Measurements from ENCODE around the gene LRRC25. TPM values are rescaled to one million over a fixed set of nuclear protein-coding genes. Genes with fewer than 3 reads are reported as not detected.
"Not testable (repeated sequence)": the region's sequence is repeated elsewhere in the genome, so short reads cannot be mapped to it uniquely, and the experiment has no call there.

The LRRC25 gene
- polyA plus RNA-seq, 4 donors: 1.0 to 1.3 (median 1.2) TPM

- DNase-seq (ENCODE audit: low read depth in 4 of 4, low spot score in 3 of 4): no peak
Measured at GRCh38 chr19:18385675-18386542, 11.5 kb downstream of the LRRC25 start, which contains the start of gene GDF15. Gene GDF15 (plus strand): TSS chr19:18386158. CDS start chr19:18386190, 32 bp downstream.

- no peak for DNase-seq (ENCODE audit: low read depth in 4 of 4, low spot score in 3 of 4)
Measured at GRCh38 chr19:18385359-18385674, 12.1 kb downstream of the LRRC25 start.

- DNase-seq (ENCODE audit: low read depth in 4 of 4, low spot score in 3 of 4): no peak
Measured at GRCh38 chr19:18384775-18385174, 12.6 kb downstream of the LRRC25 start.

- not testable (repeated sequence) for DNase-seq (ENCODE audit: low read depth in 4 of 4, low spot score in 3 of 4)
Measured at GRCh38 chr19:18383622-18384021, 13.8 kb downstream of the LRRC25 start.

GRCh38 chr19:18380843-18381242, 16.6 kb downstream of the LRRC25 start:
- DNase-seq (ENCODE audit: low read depth in 4 of 4, low spot score in 3 of 4): no peak

GRCh38 chr19:18379803-18380747, 17.3 kb downstream of the LRRC25 start:
- DNase-seq (ENCODE audit: low read depth in 4 of 4, low spot score in 3 of 4): no peak

GRCh38 chr19:18377026-18377425, 20.4 kb downstream of the LRRC25 start:
- DNase-seq (ENCODE audit: low read depth in 4 of 4, low spot score in 3 of 4): no peak

- DNase-seq (ENCODE audit: low read depth in 4 of 4, low spot score in 3 of 4): peak in 3 of 4 donors; percentile 75 to 81 (median 81)
Measured at GRCh38 chr19:18373892-18374629, 23.4 kb downstream of the LRRC25 start.

- no peak for DNase-seq (ENCODE audit: low read depth in 4 of 4, low spot score in 3 of 4)
Measured at GRCh38 chr19:18373407-18373891, 24.0 kb downstream of the LRRC25 start.

- no peak for DNase-seq (ENCODE audit: low read depth in 4 of 4, low spot score in 3 of 4)
Measured at GRCh38 chr19:18368504-18369222, 28.8 kb downstream of the LRRC25 start.

GRCh38 chr19:18366021-18366435, 31.4 kb downstream of the LRRC25 start:
- DNase-seq (ENCODE audit: low read depth in 4 of 4, low spot score in 3 of 4): no peak

GRCh38 chr19:18364826-18365528, 32.4 kb downstream of the LRRC25 start:
- peak; percentile 66 to 85 (median 84) for DNase-seq (ENCODE audit: low read depth in 4 of 4, low spot score in 3 of 4)

- not testable (repeated sequence) for DNase-seq (ENCODE audit: low read depth in 4 of 4, low spot score in 3 of 4)
Measured at GRCh38 chr19:18364277-18364825, 33.1 kb downstream of the LRRC25 start.

- no peak for DNase-seq (ENCODE audit: low read depth in 4 of 4, low spot score in 3 of 4)
Measured at GRCh38 chr19:18363787-18364186, 33.6 kb downstream of the LRRC25 start.

- no peak for DNase-seq (ENCODE audit: low read depth in 4 of 4, low spot score in 3 of 4)
Measured at GRCh38 chr19:18362934-18363542, 34.4 kb downstream of the LRRC25 start.

- DNase-seq (ENCODE audit: low read depth in 4 of 4, low spot score in 3 of 4): no peak
Measured at GRCh38 chr19:18361646-18362045, 35.8 kb downstream of the LRRC25 start.

- no peak for DNase-seq (ENCODE audit: low read depth in 4 of 4, low spot score in 3 of 4)
Measured at GRCh38 chr19:18357041-18357440, 40.4 kb downstream of the LRRC25 start.

GRCh38 chr19:18354743-18355142, 42.7 kb downstream of the LRRC25 start:
- DNase-seq (ENCODE audit: low read depth in 4 of 4, low spot score in 3 of 4): not testable (repeated sequence)
